ENCODE measurements around the gene ANKRD63. TPM values are rescaled to one million over a fixed set of nuclear protein-coding genes. Genes with fewer than 3 reads are reported as not detected.

ANKRD63 gene
- total RNA-seq, 1 experiment from 2014 or later = 0.46 TPM

- no peak overlapping the region for H3K23ac ChIP-seq (ENCODE audit: insufficient read length, low read depth, low read length)
- H2BK120ac ChIP-seq (ENCODE audit: low read depth, low read length, poor library complexity, severe bottlenecking) = no peak overlapping the region
- no peak overlapping the region for H3K27ac ChIP-seq (ENCODE audit: insufficient read length, low read depth, low read length)
- H3K4me1 ChIP-seq (ENCODE audit: insufficient read depth, low read length) = peaks cover 3% of the 10 kb centered on the region; the same call in 1 of the 2 replicates
- no peak overlapping the region for H2AK5ac ChIP-seq (ENCODE audit: insufficient read length, low read length)
- no peak overlapping the region for H3K18ac ChIP-seq (ENCODE audit: insufficient read length, low read depth, low read length)
- no peak overlapping the region for H2BK12ac ChIP-seq (ENCODE audit: insufficient read length, low read depth, low read length)
- peaks cover 4% of the 10 kb centered on the region for H3K23me2 ChIP-seq (ENCODE audit: insufficient read length, low read depth, low read length, poor library complexity, severe bottlenecking)
- H2BK5ac ChIP-seq (ENCODE audit: insufficient read length, low read length) = no peak overlapping the region
- peaks cover 34% of the 10 kb centered on the region; the same call in 1 of the 2 replicates for H3K27me3 ChIP-seq (ENCODE audit: insufficient read depth, low read length)
- H3K14ac ChIP-seq (ENCODE audit: insufficient read depth, low read length) = no peak overlapping the region
- H4K8ac ChIP-seq (replicated peaks; ENCODE audit: insufficient read length, low read depth, low read length) = no peak overlapping the region
- Mint-ChIP-seq H3K27me3 (ENCODE audit: low read depth) (peaks cover 84% of the 10 kb centered on the region), H3K36me3 (ENCODE audit: insufficient read depth in 1 of 3, low read depth in 3 of 3) (no peaks in the 10 kb centered on the region; a peak in 2 of 7 replicates), H3K27ac (no peak overlapping the region), H3K9me3 (no peaks in the 10 kb centered on the region; a peak in 1 of 5 replicates), H3K4me1 (peaks cover 35 to 47% of the 10 kb centered on the region in 2 experiments), H3K4me3 (no peak overlapping the region; a peak in 1 of 5 replicates)
- DNase-seq = no peak
- H3T11ph ChIP-seq (ENCODE audit: low read length) = no peak overlapping the region
- H3K9me3 ChIP-seq (ENCODE audit: control insufficient read depth, low read depth, low read length) = no peaks in the 10 kb centered on the region
- H3K4me2 ChIP-seq (ENCODE audit: insufficient read depth, insufficient read length, low read length) = no peak overlapping the region
- no peaks in the 10 kb centered on the region for H3K79me2 ChIP-seq (ENCODE audit: insufficient read depth, low read length)
- no peak overlapping the region for H4K91ac ChIP-seq (ENCODE audit: insufficient read length, low read depth, low read length)
- no peaks in the 10 kb centered on the region for H4K20me1 ChIP-seq (ENCODE audit: control insufficient read depth, insufficient read depth, insufficient read length)
- H2AFZ ChIP-seq (ENCODE audit: low read length) = no peak overlapping the region
- H3K79me1 ChIP-seq (ENCODE audit: insufficient read depth, low read depth, low read length, poor library complexity, severe bottlenecking) = no peaks in the 10 kb centered on the region
- H4K5ac ChIP-seq (ENCODE audit: insufficient read length, low read depth, low read length) = no peak overlapping the region
- no peak overlapping the region for H2BK15ac ChIP-seq (ENCODE audit: low read depth, low read length)
- WGBS (ENCODE audit: extremely low coverage, insufficient read length, low lambda C conversion rate) = no CpG with 5 or more reads among the region's 4 CpGs
- TF ChIP-seq CTCF (conservative IDR thresholded peaks at IDR 0.05) = no peak
- H3K9ac ChIP-seq (ENCODE audit: extremely low read depth, insufficient read length, low read length) = no peak overlapping the region
- H2BK20ac ChIP-seq (ENCODE audit: low read depth, low read length, poor library complexity, severe bottlenecking) = no peak overlapping the region
- H3K4ac ChIP-seq (ENCODE audit: low read depth, low read length) = no peak overlapping the region
- no peak overlapping the region for H3K56ac ChIP-seq (ENCODE audit: insufficient read length, low read depth, low read length)
Observed at GRCh38 chr15:40285151-40285550, 2.3 kb upstream of the ANKRD63 start.
